GM19438 (cell line): Measurements from ENCODE around the gene MMP11.

ENCODE experiments used
- ATAC-seq: cut with Tn5 transposase; IDR thresholded peaks from one replicate; pipeline ENCODE4 v1.9.1; 2021; ENCODE audit warnings: low read depth; ENCODE audit not compliant: unreplicated experiment

Gene MMP11

GRCh38 chr22:23827351-23827995, 54.8 kb downstream of the MMP11 start:
- no peak for ATAC-seq

GRCh38 chr22:23828800-23829680, 56.4 kb downstream of the MMP11 start:
- no peak for ATAC-seq

- ATAC-seq: no peak
Measured at GRCh38 chr22:23829845-23830372, 57.3 kb downstream of the MMP11 start.

GRCh38 chr22:23831261-23831660, 58.6 kb downstream of the MMP11 start:
- ATAC-seq: no peak

- ATAC-seq: no peak
Measured at GRCh38 chr22:23831781-23832180, 59.1 kb downstream of the MMP11 start.

GRCh38 chr22:23832226-23833016, 59.8 kb downstream of the MMP11 start:
- ATAC-seq: no peak

- no peak for ATAC-seq
Measured at GRCh38 chr22:23833017-23833751, 60.5 kb downstream of the MMP11 start.
